ENCODE measurements around the gene CUEDC1.

The CUEDC1 gene

GRCh38 chr17:57874058-57874419 lies 81.2 kb downstream of the CUEDC1 start:
- DNase-seq = no peak

DNA sequence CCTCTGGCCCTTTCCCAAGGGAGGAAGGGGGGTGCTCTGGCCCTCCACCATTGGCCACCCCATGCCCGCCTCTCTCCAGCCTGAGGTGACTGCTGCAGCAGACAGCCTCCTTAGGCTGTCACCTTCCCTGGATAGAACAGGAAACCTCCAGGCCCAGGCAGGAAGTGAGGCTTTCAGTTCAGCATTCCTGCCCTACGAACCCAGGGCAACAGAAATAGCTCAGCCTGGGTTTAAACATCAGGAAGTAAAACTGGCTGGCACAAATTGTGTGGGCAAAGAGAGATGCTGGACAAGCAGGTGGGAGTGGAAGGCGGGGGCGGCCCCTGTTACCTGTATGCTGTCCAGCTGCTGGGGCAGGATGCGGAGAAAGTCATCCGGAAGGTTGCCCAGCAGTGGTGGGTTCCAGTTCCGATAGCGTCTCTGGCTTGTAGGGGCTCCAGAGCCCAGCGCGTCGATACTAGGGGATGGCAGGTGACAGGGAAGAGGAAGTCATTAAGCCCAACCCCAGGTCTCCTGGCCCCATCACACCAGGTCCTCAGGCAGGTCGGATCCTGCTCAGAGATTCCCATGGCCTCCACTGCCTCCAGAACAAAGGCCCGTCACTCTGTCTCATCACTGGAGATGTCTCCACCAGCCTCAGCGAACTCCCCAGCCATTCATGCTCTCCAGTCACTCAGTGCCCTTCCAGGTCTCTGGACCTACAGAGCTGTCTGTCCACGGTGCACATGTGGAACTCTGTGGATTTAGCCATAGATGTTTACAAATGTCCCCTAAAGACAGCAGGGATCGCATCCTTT lies 81.8 kb downstream of the CUEDC1 start:
- no peak for DNase-seq

GRCh38 chr17:57872536-57872935 lies 82.7 kb downstream of the CUEDC1 start:
- DNase-seq = no peak

GRCh38 chr17:57871863-57872262 lies 83.3 kb downstream of the CUEDC1 start:
- no peak for DNase-seq

DNA sequence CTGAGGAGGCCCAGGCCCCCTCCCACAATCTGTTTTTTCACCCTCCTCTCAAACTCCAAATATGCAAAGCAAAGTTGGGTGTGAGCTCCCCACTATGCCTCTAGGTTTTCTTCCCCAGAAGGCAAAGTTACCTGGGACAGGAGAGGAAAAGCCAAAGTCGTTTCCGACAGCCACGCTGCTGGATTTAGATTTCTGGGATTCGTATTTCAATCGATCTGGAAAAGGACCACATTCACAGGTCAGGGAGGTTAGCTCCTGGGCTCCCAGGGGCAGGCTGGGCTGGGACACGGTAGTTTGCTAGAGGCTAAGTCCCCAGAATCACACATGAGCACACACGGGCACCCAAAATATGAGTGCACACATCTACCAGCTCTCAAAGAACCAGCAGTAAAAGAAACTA lies 84.1 kb downstream of the CUEDC1 start:
- DNase-seq = no peak

GRCh38 chr17:57870283-57870635 lies 85.0 kb downstream of the CUEDC1 start:
- no peak for DNase-seq

DNA sequence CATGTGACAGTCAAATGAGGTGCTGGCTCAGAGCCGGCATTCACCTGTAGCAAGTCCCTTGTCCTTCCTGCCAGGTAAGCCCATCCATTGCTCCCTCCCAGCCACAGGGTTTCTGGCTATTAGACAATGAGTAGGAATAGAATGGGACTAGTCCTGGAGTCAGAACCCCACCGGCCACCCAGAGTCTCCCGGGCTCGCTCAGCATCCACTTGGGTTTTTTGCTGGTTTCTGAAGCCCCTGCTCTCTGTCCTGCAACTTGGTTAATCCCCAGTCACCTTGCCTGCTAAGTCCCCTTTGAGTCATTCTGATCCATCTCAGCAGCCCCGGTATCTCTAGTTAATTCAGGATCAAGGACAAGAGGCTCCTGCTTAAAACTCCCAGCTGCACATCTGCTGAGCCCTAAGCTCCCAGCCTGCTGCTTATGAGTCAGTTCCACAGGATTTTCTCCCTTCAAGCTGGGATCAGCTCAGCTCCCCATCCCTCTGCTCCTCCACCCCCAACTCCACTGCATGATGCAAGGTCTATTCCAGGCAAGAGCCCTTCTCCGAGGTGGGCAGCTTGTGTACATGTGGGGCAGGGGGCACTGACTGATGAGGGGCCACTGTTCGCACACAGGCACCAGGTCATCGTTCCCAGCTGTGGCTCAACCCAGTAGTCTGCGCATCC lies 85.5 kb downstream of the CUEDC1 start:
- DNase-seq = no peak

DNA sequence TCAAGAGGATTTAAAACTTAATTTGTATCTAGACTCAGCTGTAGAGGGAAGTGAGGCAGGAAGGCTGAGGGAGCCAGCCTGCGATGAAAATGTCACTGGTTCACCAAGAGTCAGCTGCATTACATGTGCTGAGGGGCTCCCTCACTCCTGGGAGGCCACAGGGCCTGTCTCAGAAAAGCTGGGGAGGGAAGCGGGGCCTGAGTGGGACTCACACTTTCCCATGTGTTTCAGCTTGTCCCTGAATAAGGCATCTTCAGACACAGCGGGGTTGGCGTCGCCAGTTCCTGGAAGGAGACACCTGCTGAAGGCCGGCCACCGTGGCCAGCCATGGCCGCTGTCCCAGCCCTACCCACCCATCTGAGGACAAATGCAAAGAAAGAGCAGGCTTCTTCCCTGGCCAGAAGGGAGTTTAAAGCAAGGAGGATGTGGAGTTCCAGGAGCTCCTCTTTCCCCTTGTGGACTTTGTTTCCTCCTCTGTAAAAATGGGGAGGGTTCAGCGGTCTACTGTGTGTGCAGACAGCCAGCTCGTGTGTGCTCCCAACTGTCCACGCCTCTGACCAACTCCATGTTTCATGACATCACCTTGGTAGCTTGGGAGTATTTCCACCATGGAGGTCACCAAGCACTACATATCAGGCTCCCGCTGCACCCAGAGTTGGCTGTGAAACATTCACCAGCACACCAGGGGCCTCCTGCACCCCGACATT lies 86.1 kb downstream of the CUEDC1 start:
- no peak for DNase-seq

DNA sequence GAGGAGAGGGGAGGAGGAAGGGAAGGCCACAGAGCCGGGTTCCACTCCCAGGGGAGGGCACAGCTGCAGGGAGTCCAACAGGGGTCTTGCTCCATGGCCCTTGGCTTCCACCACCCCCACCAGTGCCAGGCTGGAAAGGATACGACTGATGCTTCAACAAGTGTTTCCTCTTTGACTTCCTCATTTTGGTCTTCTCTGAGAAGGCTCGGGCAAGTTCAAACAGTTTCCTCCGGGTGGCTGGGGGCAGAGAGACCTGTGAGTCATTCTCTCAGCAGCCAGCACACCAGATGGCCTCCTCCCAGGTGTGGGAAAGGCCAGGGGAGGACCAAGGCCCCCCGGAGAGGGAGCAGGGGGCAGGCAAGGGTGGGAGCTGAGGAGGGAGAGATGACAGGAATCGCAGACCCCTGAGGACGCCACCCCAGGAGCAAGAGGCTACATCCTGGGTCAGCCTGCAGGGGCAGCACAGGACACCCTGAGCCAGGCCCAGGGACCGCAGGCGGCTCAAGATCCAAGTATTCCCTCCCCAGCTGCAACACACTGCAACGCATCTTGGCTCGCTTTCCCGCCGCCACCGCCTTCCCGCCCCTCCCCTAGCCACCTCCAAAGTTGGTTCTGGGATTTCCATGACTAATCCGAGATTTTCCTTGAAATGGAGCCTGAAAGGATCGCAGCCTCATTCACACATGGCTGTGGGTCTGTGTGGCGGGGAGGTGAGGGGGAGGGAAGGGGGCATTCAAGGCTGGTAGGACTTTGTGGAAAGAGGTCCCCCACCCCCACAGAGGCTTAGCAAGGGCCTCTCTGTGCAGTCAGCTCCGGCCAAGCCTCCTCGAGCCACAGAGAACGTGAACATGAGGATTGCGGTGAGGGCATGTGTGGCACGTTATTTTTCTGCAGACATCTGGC lies 87.0 kb downstream of the CUEDC1 start:
- DNase-seq = no peak

DNA sequence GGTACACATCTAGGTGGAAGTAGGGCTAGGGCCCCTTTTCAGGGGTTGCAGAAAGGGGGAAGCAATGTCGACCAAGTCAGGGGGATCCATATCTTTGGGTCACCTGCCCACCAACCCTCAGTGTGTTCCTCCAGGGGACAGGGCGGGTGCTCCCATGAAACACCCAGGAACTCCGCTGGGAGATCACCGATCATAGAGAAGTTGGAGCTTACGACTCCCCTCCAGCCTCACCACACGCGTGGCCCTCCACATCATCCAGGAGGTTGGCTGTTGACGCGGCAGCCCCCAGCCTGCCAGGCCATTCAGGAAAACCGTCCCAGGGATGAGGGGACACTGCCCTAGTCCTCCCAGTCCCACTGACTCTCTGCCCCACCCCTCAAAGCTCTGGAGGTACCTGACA lies 88.1 kb downstream of the CUEDC1 start:
- no peak for DNase-seq

DNA sequence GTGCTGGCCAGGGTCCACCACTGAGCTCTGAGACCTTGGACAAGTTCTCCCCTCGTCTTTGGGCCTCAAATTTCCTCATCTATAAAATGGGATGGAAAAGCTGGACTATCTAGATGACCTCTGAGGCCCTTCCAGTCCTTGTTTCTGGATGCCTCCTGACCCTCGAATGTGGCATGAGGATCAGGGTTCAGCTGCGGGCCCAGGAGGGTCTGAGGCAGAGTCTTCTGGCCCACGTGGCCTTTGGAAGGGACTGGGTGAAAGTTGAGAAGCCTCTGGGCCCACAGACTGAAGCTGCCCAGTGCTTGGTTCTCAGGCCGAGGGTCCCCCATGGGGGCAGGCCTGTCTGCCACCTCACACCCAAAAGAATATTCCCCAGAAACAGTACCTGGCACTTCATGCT lies 88.5 kb downstream of the CUEDC1 start:
- DNase-seq = no peak

DNA sequence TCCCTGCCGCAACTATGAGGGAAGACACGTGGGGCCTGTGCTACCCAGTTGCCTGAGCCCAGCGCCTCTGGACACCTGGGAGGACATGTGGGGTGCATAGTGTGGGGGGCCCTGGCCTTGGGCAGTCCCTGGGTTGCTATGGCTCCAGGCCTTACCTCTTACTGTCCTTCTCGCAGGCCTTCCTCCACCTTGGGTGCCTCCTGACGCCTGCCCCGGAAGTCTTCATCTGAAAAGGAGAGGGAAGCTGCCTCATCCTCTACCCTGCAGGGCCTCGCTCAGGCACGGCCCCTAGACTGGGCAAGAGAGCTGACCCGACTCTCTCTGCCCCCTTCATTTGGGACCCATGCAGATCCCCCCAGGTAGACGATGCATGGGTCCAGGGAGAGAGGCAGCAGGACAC lies 88.9 kb downstream of the CUEDC1 start:
- DNase-seq = no peak

- DNase-seq = no peak
Measured at GRCh38 chr17:57864273-57864672, 90.9 kb downstream of the CUEDC1 start.

GRCh38 chr17:57862694-57863667 lies 92.2 kb downstream of the CUEDC1 start:
- DNase-seq = no peak

GRCh38 chr17:57861790-57862693 lies 93.2 kb downstream of the CUEDC1 start:
- DNase-seq = no peak

DNA sequence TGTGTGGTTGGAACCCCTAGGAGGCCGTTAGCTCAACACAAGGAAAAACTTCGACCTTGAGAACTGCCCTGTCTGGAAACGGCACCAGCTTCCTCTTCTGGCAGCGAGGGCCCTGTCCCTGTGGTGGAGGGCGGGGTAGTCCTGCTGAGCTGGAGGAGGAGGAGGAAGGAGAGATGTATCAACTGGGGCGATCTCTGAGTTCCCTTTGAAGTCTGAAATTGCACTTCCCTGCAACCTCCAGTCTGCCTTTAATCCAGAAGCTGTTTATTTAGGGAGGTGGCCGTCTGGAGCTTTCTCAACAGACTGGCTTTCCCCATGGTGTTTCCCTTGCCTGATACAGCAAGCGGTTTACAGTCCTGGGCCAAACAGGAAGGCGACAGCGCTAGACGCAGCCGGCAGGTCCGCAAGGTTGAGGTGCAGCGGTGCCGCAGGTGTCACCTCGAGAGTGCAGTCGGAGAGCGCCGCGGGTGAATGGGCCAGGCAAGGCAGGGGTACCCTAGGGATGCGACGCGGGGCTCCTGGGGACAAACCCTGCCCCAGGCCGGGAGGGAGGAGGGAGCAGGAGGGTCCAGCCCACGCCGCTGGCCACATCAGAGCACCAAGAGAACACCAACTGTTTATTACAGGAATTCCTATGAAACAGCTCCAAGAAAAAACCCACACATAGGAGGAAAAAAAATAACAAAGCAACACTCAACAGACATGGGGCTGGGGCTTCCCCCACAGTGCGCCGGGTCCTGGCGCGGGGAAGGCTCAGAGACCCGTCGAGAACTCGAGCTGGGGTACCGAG lies 94.0 kb downstream of the CUEDC1 start:
- no peak for DNase-seq

DNA sequence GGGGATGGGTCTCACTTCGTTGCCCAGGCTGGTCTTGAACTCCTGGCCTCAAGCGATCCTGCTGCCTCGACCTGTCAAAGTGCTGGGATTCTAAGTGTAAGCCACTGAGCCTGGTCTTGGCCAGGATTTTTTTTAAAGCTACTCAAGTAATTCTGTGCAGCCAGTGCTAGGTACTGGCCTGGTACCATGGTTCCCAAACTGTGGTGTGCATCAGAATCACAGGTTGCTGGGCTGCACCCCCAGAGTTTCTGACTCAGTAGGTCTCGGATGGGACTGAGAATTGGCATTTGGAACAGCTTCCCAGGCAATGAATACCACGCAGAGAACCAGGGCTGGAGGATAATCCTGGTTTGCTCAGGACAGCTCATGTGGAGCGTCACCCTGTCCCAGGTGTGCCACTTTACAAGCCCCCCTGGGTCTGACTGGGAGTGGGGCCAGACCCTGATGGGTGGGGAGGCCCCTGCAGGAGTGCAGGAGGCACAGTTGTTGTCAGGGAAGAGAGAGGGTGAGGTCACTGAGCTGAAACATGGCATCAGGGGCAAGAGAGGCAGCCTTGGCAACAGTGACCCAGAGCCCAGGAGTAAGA lies 94.7 kb downstream of the CUEDC1 start:
- DNase-seq = no peak

DNA sequence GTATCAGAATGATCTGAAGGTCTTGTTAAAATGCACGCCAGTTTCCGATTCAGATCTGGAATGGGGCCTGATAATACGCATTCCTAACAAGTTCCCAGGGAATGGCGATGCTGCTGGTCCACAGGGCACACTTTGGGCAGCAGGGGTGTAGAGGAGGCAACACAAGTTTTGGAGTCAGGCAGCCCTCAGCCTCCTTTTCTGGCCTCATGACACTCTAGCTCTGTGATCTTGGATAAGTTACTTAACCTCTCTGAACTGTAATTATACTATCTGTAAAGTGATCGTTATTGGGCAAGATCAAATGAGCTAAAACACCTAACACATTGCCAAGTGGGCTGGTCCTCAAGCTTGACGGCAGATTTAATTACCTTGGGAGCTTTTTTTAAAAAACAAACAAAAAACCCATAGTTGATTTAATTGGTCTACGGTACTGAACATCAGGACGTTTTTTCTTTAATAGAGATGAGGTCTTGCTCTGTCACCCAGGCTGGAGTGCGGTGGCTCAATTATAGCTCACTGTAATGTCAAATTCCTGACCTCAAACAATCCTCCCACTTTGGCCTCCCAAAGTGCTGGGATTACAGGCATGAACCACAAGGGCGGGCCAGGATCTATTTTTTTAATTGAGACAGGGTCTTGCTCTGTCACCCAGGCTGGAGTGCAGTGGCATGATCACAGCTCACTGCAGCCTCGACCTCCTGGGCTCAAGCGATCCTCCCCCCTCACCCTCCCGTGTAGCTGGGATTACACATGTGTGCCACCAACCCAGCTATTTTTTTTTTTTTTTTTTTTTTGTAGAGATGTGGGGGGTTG lies 95.4 kb downstream of the CUEDC1 start:
- DNase-seq = no peak

DNA sequence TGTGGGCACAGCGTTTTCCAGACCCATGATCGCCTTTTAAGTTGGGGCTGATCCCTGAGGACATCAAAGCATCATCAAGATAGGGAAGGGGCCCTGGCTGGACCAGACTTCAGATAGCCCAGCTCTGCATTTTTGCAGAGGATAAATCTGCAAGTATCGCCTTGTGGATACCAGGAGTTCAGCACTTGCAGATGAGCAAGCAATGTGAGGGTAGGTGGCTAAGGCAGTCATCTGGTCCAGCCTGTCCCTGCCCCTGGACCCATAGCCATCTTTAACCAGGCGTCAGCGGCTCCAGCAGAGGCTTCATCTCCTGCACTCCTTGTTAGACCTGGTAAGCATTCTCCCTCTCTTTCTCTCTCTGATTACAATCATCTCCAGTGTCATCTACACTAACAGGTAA lies 96.4 kb downstream of the CUEDC1 start:
- no peak for DNase-seq
